Forelimb muscle (tissue), 1 donor: ENCODE results near the gene CALML5. TPM values are rescaled to one million over a fixed set of nuclear protein-coding genes. Genes with fewer than 3 reads are reported as not detected.
"Not testable (repeated sequence)": the region's sequence is repeated elsewhere in the genome, so short reads cannot be mapped to it uniquely, and the experiment has no call there.

ENCODE experiments used
- DNase-seq: peaks from one replicate; pipeline ENCODE4 v3.0.0-alpha.2; 2013; ENCODE audit warnings: low read depth
- polyA plus RNA-seq: library from polyadenylated mRNA; unstranded; fragments of 120-200 nt; gene quantifications from one replicate; pipeline ENCODE4 v1.2.1, GENCODE V29; 2013; ENCODE audit not compliant: insufficient read length

Gene CALML5
- polyA plus RNA-seq, 1 donor = not detected

GRCh38 chr10:5482016-5482415, 17.4 kb downstream of the CALML5 start:
- DNase-seq = no peak

GRCh38 chr10:5481121-5481520, 18.2 kb downstream of the CALML5 start:
- no peak for DNase-seq

GRCh38 chr10:5480162-5480941, 19.0 kb downstream of the CALML5 start:
- no peak for DNase-seq

- no peak for DNase-seq
These were observed 19.7 kb downstream of the CALML5 start for GRCh38 chr10:5479481-5480161.

- DNase-seq = no peak
These were observed 20.6 kb downstream of the CALML5 start for GRCh38 chr10:5478694-5479305.

GRCh38 chr10:5477948-5478693, 21.2 kb downstream of the CALML5 start:
- DNase-seq = no peak

- no peak for DNase-seq
These were observed 22.3 kb downstream of the CALML5 start for GRCh38 chr10:5476918-5477525.

GRCh38 chr10:5475974-5476807, 23.2 kb downstream of the CALML5 start:
- DNase-seq = not testable (repeated sequence)

GRCh38 chr10:5475088-5475487, 24.3 kb downstream of the CALML5 start:
- not testable (repeated sequence) for DNase-seq

GRCh38 chr10:5474642-5475041, 24.7 kb downstream of the CALML5 start:
- not testable (repeated sequence) for DNase-seq

GRCh38 chr10:5470062-5470751, 29.2 kb downstream of the CALML5 start:
- no peak for DNase-seq

GRCh38 chr10:5469353-5470061, 29.9 kb downstream of the CALML5 start:
- DNase-seq = no peak

GRCh38 chr10:5468262-5469106, 30.9 kb downstream of the CALML5 start:
- DNase-seq = no peak

- no peak for DNase-seq
These were observed 31.6 kb downstream of the CALML5 start for GRCh38 chr10:5467634-5468255.

- DNase-seq = peak; percentile 64
These were observed 32.2 kb downstream of the CALML5 start for GRCh38 chr10:5467207-5467535.

GRCh38 chr10:5466451-5467206, 32.7 kb downstream of the CALML5 start:
- peak; percentile 79 for DNase-seq

- DNase-seq = no peak
These were observed 33.4 kb downstream of the CALML5 start for GRCh38 chr10:5465976-5466450.
